B cell (primary cell): ENCODE measurements around the gene ZNF746. TPM values are rescaled to one million over a fixed set of nuclear protein-coding genes. Genes with fewer than 3 reads are reported as not detected.

Experiments
- ATAC-seq: fragments of 200-7000 bp; cut with Tn5 transposase; one replicate; pipeline ENCODE4 v1.10.0; 2021; ENCODE audit warnings: low read depth, mild to moderate bottlenecking, moderate number of reproducible peaks, moderate library complexity
- CTCF ChIA-PET: fragments of 350-600 bp; sonication (Branson Sonifier 250); formaldehyde crosslinking; loops from one replicate; lab custom pipeline; 2021; ENCODE audit warnings: antibody characterized with exemption, inconsistent platforms; lab: Charles Lee
- POLR2A ChIA-PET: fragments of 350-600 bp; sonication (Branson Sonifier 250); formaldehyde crosslinking; loops from one replicate; lab custom pipeline; 2021; ENCODE audit warnings: antibody characterized with exemption; lab: Charles Lee
- DNase-seq: peaks from one replicate; pipeline ENCODE4 v3.0.0; 2013
- H2AFZ ChIP-seq: 2 replicates; pipeline ENCODE4 v1.6.1; 2012; ENCODE audit warnings: mild to moderate bottlenecking, low read depth, low read length; ENCODE audit not compliant: insufficient read depth, poor library complexity, severe bottlenecking
- H3K27ac ChIP-seq, 2 donors: 1 replicate in 1 of 2; 2 replicates in 1 of 2; pipeline ENCODE4 v1.5.1; 2012 to 2013; ENCODE audit warnings: low read length in 2 of 2, mild to moderate bottlenecking in 2 of 2, moderate library complexity in 1 of 2
- H3K27me3 ChIP-seq, 4 experiments: fragments of 200-600 bp in 1 of 4; sonication (generic) in 1 of 4; replicated peaks in 1 of 4; 1 replicate in 2 of 4; 2 replicates in 2 of 4; pipeline versions ENCODE4 v1.6.1 to v1.7.0; 2013 to 2016; ENCODE audit warnings: low read length in 3 of 4, mild to moderate bottlenecking in 2 of 4, mixed read lengths in 1 of 4, moderate library complexity in 1 of 4; ENCODE audit not compliant: insufficient read depth in 4 of 4, control insufficient read depth in 3 of 4; ENCODE audit errors: control extremely low read depth in 1 of 4
- H3K36me3 ChIP-seq, 2 experiments: replicated peaks in 1 of 2; 1 replicate in 1 of 2; 2 replicates in 1 of 2; pipeline versions ENCODE4 v1.6.1 to v1.7.1; 2013; ENCODE audit warnings: low read length in 1 of 2; ENCODE audit not compliant: insufficient read depth in 2 of 2, control insufficient read depth in 1 of 2; ENCODE audit errors: control extremely low read depth in 1 of 2, extremely low read depth in 1 of 2
- H3K4me1 ChIP-seq, 2 donors: fragments of 200-600 bp in 1 of 2; sonication (generic) in 1 of 2; 1 replicate in 1 of 2; 2 replicates in 1 of 2; pipeline versions ENCODE4 v1.5.1 to v1.6.1; 2013 to 2017; ENCODE audit warnings: low read length in 2 of 2; ENCODE audit not compliant: control insufficient read depth in 2 of 2, insufficient read depth in 2 of 2
- H3K4me2 ChIP-seq: replicated peaks from 2 replicates; pipeline ENCODE3; 2012; ENCODE audit warnings: mild to moderate bottlenecking, low read depth, low read length; ENCODE audit not compliant: poor library complexity, severe bottlenecking
- H3K4me3 ChIP-seq, 5 experiments: fragments of 200-600 bp in 1 of 5; sonication (generic) in 1 of 5; 1 replicate in 3 of 5; 2 replicates in 2 of 5; pipeline versions ENCODE4 v1.5.1 to v1.7.0; 2011 to 2016; ENCODE audit warnings: low read length in 4 of 5, mild to moderate bottlenecking in 4 of 5, low read depth in 2 of 5, control low read depth in 1 of 5, moderate library complexity in 1 of 5; ENCODE audit not compliant: insufficient read depth in 1 of 5; ENCODE audit errors: control extremely low read depth in 1 of 5, extremely low read depth in 1 of 5
- H3K79me2 ChIP-seq: fragments of 200-600 bp; sonication (generic); one replicate; pipeline ENCODE4 v1.6.0; 2016; ENCODE audit warnings: low read length; ENCODE audit not compliant: control insufficient read depth, insufficient read depth
- H3K9ac ChIP-seq: fragments of 200-600 bp; sonication (generic); 2 replicates; pipeline ENCODE4 v1.6.1; 2017; ENCODE audit warnings: mild to moderate bottlenecking, low read length, moderate library complexity
- H3K9me3 ChIP-seq, 3 donors: one replicate each; pipeline versions ENCODE4 v1.6.1 to v1.7.1; 2013; ENCODE audit warnings: low read length in 2 of 3; ENCODE audit not compliant: control insufficient read depth in 2 of 3, insufficient read depth in 1 of 3; ENCODE audit errors: control extremely low read depth in 1 of 3
- H4K20me1 ChIP-seq: 2 replicates; pipeline ENCODE4 v1.6.0; 2012; ENCODE audit warnings: mild to moderate bottlenecking, low read length; ENCODE audit not compliant: insufficient read depth, control insufficient read depth, poor library complexity, severe bottlenecking
- H3K27ac Mint-ChIP-seq: one replicate; pipeline ENCODE4 v1.8.0; 2021; ENCODE audit warnings: mixed read lengths
- H3K27me3 Mint-ChIP-seq: one replicate; pipeline ENCODE4 v1.8.0; 2021; ENCODE audit warnings: mixed read lengths
- H3K4me1 Mint-ChIP-seq: one replicate; pipeline ENCODE4 v1.8.0; 2021; ENCODE audit warnings: mixed read lengths
- H3K4me3 Mint-ChIP-seq: one replicate; pipeline ENCODE4 v1.8.0; 2021; ENCODE audit warnings: mixed read lengths
- H3K9me3 Mint-ChIP-seq: one replicate; pipeline ENCODE4 v1.8.0; 2022; ENCODE audit warnings: mixed read lengths; ENCODE audit not compliant: insufficient read depth
- CTCF ChIP-seq: fragments of 200-600 bp; IDR thresholded peaks from one replicate; pipeline ENCODE4 v1.8.0; 2022; ENCODE audit warnings: antibody characterized with exemption, mild to moderate bottlenecking
- EZH2 ChIP-seq: IDR thresholded peaks from 2 replicates; pipeline ENCODE4 v1.6.1; 2012; ENCODE audit warnings: borderline replicate concordance, low read depth, mild to moderate bottlenecking, moderate library complexity, low read length; ENCODE audit not compliant: insufficient read depth, poor library complexity, severe bottlenecking
- WGBS: methylation state at CpG from one replicate; pipeline ENCODE4 v1.1.5; 2013; ENCODE audit warnings: missing lambda C conversion rate; ENCODE audit not compliant: insufficient coverage; 5-methylcytosine and 5-hydroxymethylcytosine counted together
- intact Hi-C: fragments of 100-400 bp; cut with micrococcal nuclease; formaldehyde crosslinking; loops from one replicate; pipeline ENCODE4 v1.10.0; 2022
- polyA plus RNA-seq: library from polyadenylated mRNA; depleted of rRNA; stranded (reverse); fragments of >200 nt; gene quantifications from 2 replicates; pipeline ENCODE4 v1.2.3, GENCODE V29; 2012
- total RNA-seq, 2 donors: library from RNA; stranded (reverse); fragments of 120-200 nt in 1 of 2; gene quantifications; 1 replicate in 1 of 2; 2 replicates in 1 of 2; pipeline versions ENCODE4 v1.2.3 to v1.2.4, GENCODE V29; 2013 to 2022

The ZNF746 gene
- total and polyA plus RNA-seq, 2 donors (not counting 1 experiment from before 2014, with no cell fraction given) = 15.6 to 30.4 TPM

- ChIA-PET POLR2A (no interaction called here), CTCF (interaction anchor here (1.4 kb wide), 1 partner anchor 55 kb away, joined by 5 read pairs; no protein-coding TSS in a partner anchor)
- Histone ChIP-seq H4K20me1 (peaks cover 7% of the 10 kb centered on the region), H3K27me3 (no peaks in the 10 kb centered on the region), H3K4me2 (no peak overlapping the region), H3K9me3 (peaks cover 0 to 9% (median 1%) of the 10 kb centered on the region in 3 donors), H3K9ac (no peak overlapping the region), H3K4me1 (no peaks in the 10 kb centered on the region), H3K27ac (no peak overlapping the region), H2AFZ (no peak overlapping the region), H3K4me3 (no peak overlapping the region), H3K79me2 (peaks cover 14% of the 10 kb centered on the region), H3K36me3 (peaks cover 0 to 41% of the 10 kb centered on the region in 2 experiments)
- DNase-seq (no peak), ATAC-seq (no peak)
- Mint-ChIP-seq H3K27ac (no peak overlapping the region), H3K4me3 (no peak overlapping the region), H3K4me1 (no peaks in the 10 kb centered on the region), H3K27me3 (no peaks in the 10 kb centered on the region), H3K9me3 (peaks cover 6% of the 10 kb centered on the region)
- intact Hi-C loops = no loop called here
- TF ChIP-seq CTCF (no peak), EZH2 (no peak)
- over 99% methylated on average over 17 of the region's 18 CpGs for WGBS
These were observed 19.8 kb downstream of the ZNF746 start for GRCh38 chr7:149477494-149478443.

GRCh38 chr7:149476791-149477190, 20.8 kb downstream of the ZNF746 start:
- H3K79me2 ChIP-seq = peaks cover 14% of the 10 kb centered on the region
- POLR2A ChIA-PET = interaction anchor here (0.7 kb wide), 1 partner anchor 1750 kb away, joined by 6 read pairs; the partner anchor contains the start of gene ABCF2
- CTCF ChIA-PET = interaction anchor here (0.7 to 1.4 kb wide), 2 partner anchors 28 to 54 kb away, joined by 5 read pairs; no protein-coding TSS in a partner anchor
- H3K27ac ChIP-seq = no peak overlapping the region
- Mint-ChIP-seq H3K4me3 (no peak overlapping the region), H3K9me3 (peaks cover 6% of the 10 kb centered on the region), H3K27me3 (no peaks in the 10 kb centered on the region), H3K27ac (no peak overlapping the region), H3K4me1 (no peaks in the 10 kb centered on the region)
- peaks cover 0 to 41% of the 10 kb centered on the region in 2 experiments for H3K36me3 ChIP-seq
- no peaks in the 10 kb centered on the region for H3K4me1 ChIP-seq
- H3K9ac ChIP-seq = no peak overlapping the region
- 97% methylated on average over 9 of the region's 12 CpGs for WGBS
- no peak overlapping the region for H2AFZ ChIP-seq
- H4K20me1 ChIP-seq = peaks cover 7% of the 10 kb centered on the region
- DNase-seq = no peak
- no peak overlapping the region for H3K4me2 ChIP-seq
- H3K4me3 ChIP-seq = no peak overlapping the region
- intact Hi-C loops = no loop called here
- H3K9me3 ChIP-seq = peaks cover 0 to 9% (median 1%) of the 10 kb centered on the region in 3 donors
- no peaks in the 10 kb centered on the region for H3K27me3 ChIP-seq
- no peak for TF ChIP-seq CTCF
- no peak for TF ChIP-seq EZH2
- no peak for ATAC-seq
